Esophagus squamous epithelium (tissue), 4 donors: Measurements from ENCODE around the gene TGFB1.

ENCODE experiments used
- POLR2A ChIP-seq, 4 donors: fragments of 450-650 bp; IDR thresholded peaks; one replicate each; pipeline ENCODE4 v1.6.1; 2017; ENCODE audit warnings: antibody characterized with exemption in 4 of 4, mild to moderate bottlenecking in 4 of 4, moderate library complexity in 3 of 4
- TF ChIP-seq, protein P1 (sequence below), 6 experiments: fragments of 450-650 bp in 4 of 6; fragments of 200-600 bp in 2 of 6; sonication (generic) in 2 of 6; IDR thresholded peaks; one replicate each; pipeline ENCODE4 v1.5.1; 2016 to 2019; ENCODE audit warnings: antibody characterized with exemption in 6 of 6, mild to moderate bottlenecking in 4 of 6, moderate library complexity in 4 of 6

DNA sequence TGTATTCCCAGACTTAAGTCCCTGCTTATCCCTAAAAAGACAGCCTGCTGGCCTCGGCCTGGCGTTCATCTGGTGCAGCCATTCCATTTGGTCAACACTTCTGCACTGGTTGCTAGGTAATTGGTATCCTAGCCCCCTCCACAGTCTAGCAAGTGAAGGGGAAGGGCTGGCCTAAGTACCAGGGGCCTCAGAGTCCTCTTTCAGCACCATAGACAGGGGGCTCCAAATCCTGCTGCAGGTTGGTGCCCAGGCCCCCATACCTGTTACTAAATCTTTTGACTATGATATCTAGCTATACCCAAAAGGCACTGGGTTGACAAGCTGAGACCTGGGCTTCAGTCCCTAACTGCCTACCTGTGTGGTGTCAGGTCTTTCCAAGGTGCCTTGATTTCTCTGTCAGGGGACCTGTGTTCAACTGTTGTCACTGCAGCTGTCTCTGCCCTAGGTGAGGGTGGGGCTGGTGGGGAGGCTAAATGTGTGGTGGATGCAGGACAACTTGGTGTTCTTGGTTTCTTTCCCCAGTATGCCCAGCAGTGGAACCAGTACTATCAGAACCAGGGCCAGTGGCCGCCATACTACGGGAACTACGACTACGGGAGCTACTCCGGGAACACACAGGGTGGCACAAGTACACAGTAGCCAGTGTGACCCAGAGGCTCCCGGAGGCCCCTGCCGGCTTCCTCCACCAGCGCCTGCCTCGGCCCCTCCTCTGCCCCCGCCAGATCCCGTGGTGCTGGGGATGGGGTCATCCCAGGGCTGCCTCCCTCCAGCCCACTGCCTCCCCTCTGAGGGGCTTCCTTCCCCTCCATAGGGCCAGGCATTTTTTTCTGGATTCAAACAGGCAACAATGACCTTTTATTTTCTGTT lies 47.6 kb downstream of the TGFB1 start:
- TF ChIP-seq, protein P1, sequence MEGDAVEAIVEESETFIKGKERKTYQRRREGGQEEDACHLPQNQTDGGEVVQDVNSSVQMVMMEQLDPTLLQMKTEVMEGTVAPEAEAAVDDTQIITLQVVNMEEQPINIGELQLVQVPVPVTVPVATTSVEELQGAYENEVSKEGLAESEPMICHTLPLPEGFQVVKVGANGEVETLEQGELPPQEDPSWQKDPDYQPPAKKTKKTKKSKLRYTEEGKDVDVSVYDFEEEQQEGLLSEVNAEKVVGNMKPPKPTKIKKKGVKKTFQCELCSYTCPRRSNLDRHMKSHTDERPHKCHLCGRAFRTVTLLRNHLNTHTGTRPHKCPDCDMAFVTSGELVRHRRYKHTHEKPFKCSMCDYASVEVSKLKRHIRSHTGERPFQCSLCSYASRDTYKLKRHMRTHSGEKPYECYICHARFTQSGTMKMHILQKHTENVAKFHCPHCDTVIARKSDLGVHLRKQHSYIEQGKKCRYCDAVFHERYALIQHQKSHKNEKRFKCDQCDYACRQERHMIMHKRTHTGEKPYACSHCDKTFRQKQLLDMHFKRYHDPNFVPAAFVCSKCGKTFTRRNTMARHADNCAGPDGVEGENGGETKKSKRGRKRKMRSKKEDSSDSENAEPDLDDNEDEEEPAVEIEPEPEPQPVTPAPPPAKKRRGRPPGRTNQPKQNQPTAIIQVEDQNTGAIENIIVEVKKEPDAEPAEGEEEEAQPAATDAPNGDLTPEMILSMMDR (IDR thresholded peaks at IDR 0.05): no peak
- no peak for TF ChIP-seq POLR2A (IDR thresholded peaks at IDR 0.05)
